ENCODE measurements around the gene PSMB10. TPM values are rescaled to one million over a fixed set of nuclear protein-coding genes. Genes with fewer than 3 reads are reported as not detected.
A peak's percentile ranks its signal among the peaks of the same experiment; 100 is the strongest.

Gene PSMB10
- total RNA-seq, 4 donors from 2014 or later, result 17.2 to 51.6 (median 36.1) TPM

GRCh38 chr16:67957622-67958021 lies 21.0 kb upstream of the PSMB10 start:
- intact Hi-C loops (cut with DNase I), result no loop called here
- H3K9me3 ChIP-seq, result no peaks in the 10 kb centered on the region
- no peaks in the 10 kb centered on the region for H3K27me3 ChIP-seq
- no peak for DNase-seq (ENCODE audit: extremely low spot score)
- H3K4me3 ChIP-seq, result no peak overlapping the region
- no peak for TF ChIP-seq POLR2A (IDR thresholded peaks at IDR 0.05; ENCODE audit: low read depth)
- TF ChIP-seq, protein P1, sequence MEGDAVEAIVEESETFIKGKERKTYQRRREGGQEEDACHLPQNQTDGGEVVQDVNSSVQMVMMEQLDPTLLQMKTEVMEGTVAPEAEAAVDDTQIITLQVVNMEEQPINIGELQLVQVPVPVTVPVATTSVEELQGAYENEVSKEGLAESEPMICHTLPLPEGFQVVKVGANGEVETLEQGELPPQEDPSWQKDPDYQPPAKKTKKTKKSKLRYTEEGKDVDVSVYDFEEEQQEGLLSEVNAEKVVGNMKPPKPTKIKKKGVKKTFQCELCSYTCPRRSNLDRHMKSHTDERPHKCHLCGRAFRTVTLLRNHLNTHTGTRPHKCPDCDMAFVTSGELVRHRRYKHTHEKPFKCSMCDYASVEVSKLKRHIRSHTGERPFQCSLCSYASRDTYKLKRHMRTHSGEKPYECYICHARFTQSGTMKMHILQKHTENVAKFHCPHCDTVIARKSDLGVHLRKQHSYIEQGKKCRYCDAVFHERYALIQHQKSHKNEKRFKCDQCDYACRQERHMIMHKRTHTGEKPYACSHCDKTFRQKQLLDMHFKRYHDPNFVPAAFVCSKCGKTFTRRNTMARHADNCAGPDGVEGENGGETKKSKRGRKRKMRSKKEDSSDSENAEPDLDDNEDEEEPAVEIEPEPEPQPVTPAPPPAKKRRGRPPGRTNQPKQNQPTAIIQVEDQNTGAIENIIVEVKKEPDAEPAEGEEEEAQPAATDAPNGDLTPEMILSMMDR (IDR thresholded peaks at IDR 0.05), result no peak
- no peak for TF ChIP-seq POLR2AphosphoS5 (IDR thresholded peaks at IDR 0.05)
- no peak for TF ChIP-seq EP300 (IDR thresholded peaks at IDR 0.05)
- peaks cover 44 to 56% (median 55%) of the 10 kb centered on the region in 4 donors for H3K4me1 ChIP-seq
- 80% methylated on average over 2 of the region's 9 CpGs for WGBS
- H3K36me3 ChIP-seq, result peaks cover 52 to 100% (median 92%) of the 10 kb centered on the region in 4 donors
- H3K27ac ChIP-seq (replicated peaks in 1 of 4), result peak overlapping the region; percentile 28 to 100 (median 75)

- peaks cover 55 to 100% (median 93%) of the 10 kb centered on the region in 4 donors for H3K36me3 ChIP-seq
Measured at GRCh38 chr16:67954421-67955196, 18.0 kb upstream of the PSMB10 start.

DNA sequence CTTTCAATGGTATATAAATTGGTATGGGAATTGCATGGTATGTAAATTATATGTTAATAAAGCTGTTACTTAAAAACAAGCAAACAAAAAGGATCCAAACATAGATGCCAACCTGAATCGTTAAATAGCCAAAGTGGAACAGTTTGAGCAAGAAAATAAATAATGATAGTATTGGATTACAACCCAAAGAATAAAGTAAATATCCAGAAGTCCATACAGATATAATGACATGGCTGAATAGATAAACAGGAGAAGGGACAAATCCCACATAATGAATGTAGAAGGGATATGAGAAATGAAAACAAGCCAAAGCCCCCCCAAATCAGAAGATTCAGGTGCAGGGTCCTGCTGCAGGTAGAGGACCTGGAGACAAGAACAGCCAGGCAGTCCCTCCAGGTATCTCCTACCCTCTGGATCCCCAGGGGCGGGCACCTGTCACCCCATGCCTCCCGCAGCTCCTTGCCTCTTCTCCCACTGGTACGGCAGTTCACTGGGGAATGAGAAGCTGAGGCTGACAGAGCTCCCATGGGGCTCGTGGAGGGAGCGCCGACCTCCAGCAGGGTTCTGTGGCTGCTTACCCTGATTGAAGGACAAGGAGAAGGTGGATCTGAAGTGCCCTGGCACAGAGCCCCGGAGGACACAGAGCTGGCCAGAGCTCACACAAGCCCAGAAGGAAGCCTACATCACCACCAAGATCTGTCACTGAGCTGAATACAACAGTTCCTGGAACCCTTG lies 17.2 kb upstream of the PSMB10 start:
- 89% methylated on average over 8 of the region's 8 CpGs for WGBS
- TF ChIP-seq EP300 (IDR thresholded peaks at IDR 0.05), result no peak
- no peak for TF ChIP-seq POLR2AphosphoS5 (IDR thresholded peaks at IDR 0.05)
- no peak for TF ChIP-seq POLR2A (IDR thresholded peaks at IDR 0.05; ENCODE audit: low read depth)
- TF ChIP-seq, protein P1 (IDR thresholded peaks at IDR 0.05), result no peak
- no peaks in the 10 kb centered on the region for H3K27me3 ChIP-seq
- no peak for DNase-seq (ENCODE audit: extremely low spot score)
- H3K27ac ChIP-seq (replicated peaks in 1 of 4), result peak overlapping the region in 1 of 4 donors; percentile 26
- peaks cover 63 to 100% (median 96%) of the 10 kb centered on the region in 4 donors for H3K36me3 ChIP-seq
- no peaks in the 10 kb centered on the region for H3K9me3 ChIP-seq
- H3K4me3 ChIP-seq, result no peak overlapping the region
- H3K4me1 ChIP-seq, result peaks cover 20 to 44% (median 40%) of the 10 kb centered on the region in 4 donors
- intact Hi-C loops (cut with DNase I), result no loop called here

More at GRCh38 chr16:67954421-67955196, 18.0 kb upstream of the PSMB10 start:
- H3K9me3 ChIP-seq, result no peaks in the 10 kb centered on the region
- no peak for DNase-seq (ENCODE audit: extremely low spot score)
- no peaks in the 10 kb centered on the region for H3K27me3 ChIP-seq
- TF ChIP-seq EP300 (IDR thresholded peaks at IDR 0.05), result no peak
- no peak for TF ChIP-seq POLR2AphosphoS5 (IDR thresholded peaks at IDR 0.05)
- TF ChIP-seq, protein P1 (IDR thresholded peaks at IDR 0.05), result no peak
- TF ChIP-seq POLR2A (IDR thresholded peaks at IDR 0.05; ENCODE audit: low read depth), result no peak
- 84% methylated on average over 3 of the region's 10 CpGs for WGBS
- H3K27ac ChIP-seq (replicated peaks in 1 of 4), result peak overlapping the region in 2 of 4 donors; percentile 18 to 26
- H3K4me1 ChIP-seq, result peaks cover 27 to 52% (median 48%) of the 10 kb centered on the region in 4 donors
- intact Hi-C loops (cut with DNase I), result no loop called here
- H3K4me3 ChIP-seq, result no peak overlapping the region

GRCh38 chr16:67951485-67951884 lies 14.8 kb upstream of the PSMB10 start:
- H3K27ac ChIP-seq (replicated peaks in 1 of 4), result peak overlapping the region; percentile 44 to 64 (median 46)
- H3K4me1 ChIP-seq, result peaks cover 13 to 50% (median 40%) of the 10 kb centered on the region in 4 donors
- H3K36me3 ChIP-seq, result peaks cover 79 to 100% (median 99%) of the 10 kb centered on the region in 4 donors
- no peaks in the 10 kb centered on the region for H3K27me3 ChIP-seq
- no peak overlapping the region for H3K4me3 ChIP-seq
- WGBS, result 60% methylated on average over 2 of the region's 12 CpGs
- intact Hi-C loops (cut with DNase I), result no loop called here
- DNase-seq (ENCODE audit: extremely low spot score), result no peak
- no peaks in the 10 kb centered on the region for H3K9me3 ChIP-seq
- peak; percentile 14 to 21 for TF ChIP-seq POLR2AphosphoS5 (IDR thresholded peaks at IDR 0.05)
- TF ChIP-seq POLR2A (IDR thresholded peaks at IDR 0.05; ENCODE audit: low read depth), result no peak

GRCh38 chr16:67950335-67950843 lies 13.7 kb upstream of the PSMB10 start:
- no peak for TF ChIP-seq POLR2AphosphoS5 (IDR thresholded peaks at IDR 0.05)
- TF ChIP-seq EP300 (IDR thresholded peaks at IDR 0.05), result no peak
- no peak for TF ChIP-seq POLR2A (IDR thresholded peaks at IDR 0.05; ENCODE audit: low read depth)
- TF ChIP-seq, protein P1 (IDR thresholded peaks at IDR 0.05), result no peak
- 91% methylated on average over 8 of the region's 16 CpGs for WGBS
- intact Hi-C loops (cut with DNase I), result no loop called here
- Histone ChIP-seq H3K4me3 (no peak overlapping the region), H3K4me1 (peaks cover 19 to 61% (median 49%) of the 10 kb centered on the region in 4 donors), H3K36me3 (peaks cover 90 to 100% (median 100%) of the 10 kb centered on the region in 4 donors), H3K27ac (replicated peaks in 1 of 4) (peak overlapping the region in 1 of 4 donors; percentile 18), H3K9me3 (no peaks in the 10 kb centered on the region), H3K27me3 (no peaks in the 10 kb centered on the region)
- DNase-seq (ENCODE audit: extremely low spot score), result no peak
